ENCODE data around the gene TMEM123.

Gene TMEM123

GRCh38 chr11:102469196-102469821, 16.7 kb upstream of the TMEM123 start:
- H2AFZ ChIP-seq (ENCODE audit: low read depth, low read length) = no peak overlapping the region
- no peaks in the 10 kb centered on the region for H4K20me1 ChIP-seq (ENCODE audit: insufficient read depth, low read length)
- TF ChIP-seq CTCF (IDR thresholded peaks at IDR 0.05; ENCODE audit: borderline replicate concordance, extremely low read depth, low read length, poor library complexity, severe bottlenecking) (no peak), EZH2 (IDR thresholded peaks at IDR 0.05; ENCODE audit: borderline replicate concordance, low read depth, low read length, severe bottlenecking) (no peak)
- DNase-seq (no peak), ATAC-seq (ENCODE audit: insufficient read depth, low read depth) (no peak)
- H3K36me3 ChIP-seq (ENCODE audit: insufficient read depth, low read length) = no peaks in the 10 kb centered on the region
- H3K4me3 ChIP-seq (ENCODE audit: low read depth in 1 of 2, low read length in 2 of 2) = no peak overlapping the region
- no peaks in the 10 kb centered on the region for H3K9me3 ChIP-seq (ENCODE audit: insufficient read depth, low read length, severe bottlenecking)
- H3K9ac ChIP-seq (ENCODE audit: low read depth, low read length) = no peak overlapping the region
- H3K27ac ChIP-seq (ENCODE audit: low read length) = no peak overlapping the region
- H3K79me2 ChIP-seq (ENCODE audit: insufficient read depth, low read length) = no peaks in the 10 kb centered on the region
- no peaks in the 10 kb centered on the region for H3K27me3 ChIP-seq (ENCODE audit: insufficient read depth, low read length, poor library complexity)
- no peak overlapping the region for H3K4me2 ChIP-seq (ENCODE audit: insufficient read depth, low read length)
- H3K4me1 ChIP-seq (ENCODE audit: insufficient read depth, low read length) = peaks cover 16% of the 10 kb centered on the region

- TF ChIP-seq CTCF (IDR thresholded peaks at IDR 0.05; ENCODE audit: borderline replicate concordance, extremely low read depth, low read length, poor library complexity, severe bottlenecking) (no peak), EZH2 (IDR thresholded peaks at IDR 0.05; ENCODE audit: borderline replicate concordance, low read depth, low read length, severe bottlenecking) (no peak)
- Histone ChIP-seq H3K27me3 (ENCODE audit: insufficient read depth, low read length, poor library complexity) (no peaks in the 10 kb centered on the region), H3K27ac (ENCODE audit: low read length) (no peak overlapping the region), H3K4me1 (ENCODE audit: insufficient read depth, low read length) (peaks cover 16% of the 10 kb centered on the region), H3K4me3 (ENCODE audit: low read depth in 1 of 2, low read length in 2 of 2) (no peak overlapping the region), H3K79me2 (ENCODE audit: insufficient read depth, low read length) (no peaks in the 10 kb centered on the region), H2AFZ (ENCODE audit: low read depth, low read length) (no peak overlapping the region), H3K9me3 (ENCODE audit: insufficient read depth, low read length, severe bottlenecking) (no peaks in the 10 kb centered on the region), H4K20me1 (ENCODE audit: insufficient read depth, low read length) (no peaks in the 10 kb centered on the region), H3K36me3 (ENCODE audit: insufficient read depth, low read length) (no peaks in the 10 kb centered on the region), H3K9ac (ENCODE audit: low read depth, low read length) (no peak overlapping the region), H3K4me2 (ENCODE audit: insufficient read depth, low read length) (no peak overlapping the region)
- ATAC-seq (ENCODE audit: insufficient read depth, low read depth) (no peak), DNase-seq (no peak)
Observed at GRCh38 chr11:102468616-102469195, 16.1 kb upstream of the TMEM123 start.

GRCh38 chr11:102467853-102468580, 15.5 kb upstream of the TMEM123 start:
- no peak overlapping the region for H2AFZ ChIP-seq (ENCODE audit: low read depth, low read length)
- no peaks in the 10 kb centered on the region for H3K79me2 ChIP-seq (ENCODE audit: insufficient read depth, low read length)
- no peak for DNase-seq
- H3K9ac ChIP-seq (ENCODE audit: low read depth, low read length) = no peak overlapping the region
- H3K27ac ChIP-seq (ENCODE audit: low read length) = no peak overlapping the region
- H3K36me3 ChIP-seq (ENCODE audit: insufficient read depth, low read length) = no peaks in the 10 kb centered on the region
- no peak overlapping the region for H3K4me2 ChIP-seq (ENCODE audit: insufficient read depth, low read length)
- TF ChIP-seq CTCF (IDR thresholded peaks at IDR 0.05; ENCODE audit: borderline replicate concordance, extremely low read depth, low read length, poor library complexity, severe bottlenecking) (no peak), EZH2 (IDR thresholded peaks at IDR 0.05; ENCODE audit: borderline replicate concordance, low read depth, low read length, severe bottlenecking) (no peak)
- no peak overlapping the region for H3K4me3 ChIP-seq (ENCODE audit: low read depth in 1 of 2, low read length in 2 of 2)
- no peak for ATAC-seq (ENCODE audit: insufficient read depth, low read depth)
- no peaks in the 10 kb centered on the region for H3K27me3 ChIP-seq (ENCODE audit: insufficient read depth, low read length, poor library complexity)
- no peaks in the 10 kb centered on the region for H3K9me3 ChIP-seq (ENCODE audit: insufficient read depth, low read length, severe bottlenecking)
- H4K20me1 ChIP-seq (ENCODE audit: insufficient read depth, low read length) = no peaks in the 10 kb centered on the region
- H3K4me1 ChIP-seq (ENCODE audit: insufficient read depth, low read length) = peaks cover 16% of the 10 kb centered on the region

Measured in DND-41 (cell line).